RWPE1 (cell line): Measurements from ENCODE around the gene ME3.
A peak's percentile ranks its signal among the peaks of the same experiment; 100 is the strongest.

Experiments used
- CTCF ChIA-PET: fragments of 350-600 bp; sonication (Branson Sonifier 250); formaldehyde crosslinking; extraction: SDS; loops from one replicate; lab custom pipeline; 2021; lab: Yijun Ruan, JAX
- POLR2A ChIA-PET: fragments of 400-600 bp; formaldehyde crosslinking; extraction: SDS; loops from one replicate; lab custom pipeline; 2020; ENCODE audit warnings: antibody characterized with exemption; ENCODE audit not compliant: low non-redundant PET; lab: Yijun Ruan, JAX
- DNase-seq: peaks from one replicate; pipeline ENCODE4 v3.0.0; 2012; ENCODE audit warnings: low spot score
- H3K27ac ChIP-seq: fragments of 450-650 bp; 2 replicates; pipeline ENCODE4 v1.5.1; 2017
- TF ChIP-seq, protein P1 (sequence below): fragments of 450-650 bp; conservative IDR thresholded peaks from 2 replicates; pipeline ENCODE4 v1.5.1; 2017; ENCODE audit warnings: low read depth, mild to moderate bottlenecking

Gene ME3

DNA sequence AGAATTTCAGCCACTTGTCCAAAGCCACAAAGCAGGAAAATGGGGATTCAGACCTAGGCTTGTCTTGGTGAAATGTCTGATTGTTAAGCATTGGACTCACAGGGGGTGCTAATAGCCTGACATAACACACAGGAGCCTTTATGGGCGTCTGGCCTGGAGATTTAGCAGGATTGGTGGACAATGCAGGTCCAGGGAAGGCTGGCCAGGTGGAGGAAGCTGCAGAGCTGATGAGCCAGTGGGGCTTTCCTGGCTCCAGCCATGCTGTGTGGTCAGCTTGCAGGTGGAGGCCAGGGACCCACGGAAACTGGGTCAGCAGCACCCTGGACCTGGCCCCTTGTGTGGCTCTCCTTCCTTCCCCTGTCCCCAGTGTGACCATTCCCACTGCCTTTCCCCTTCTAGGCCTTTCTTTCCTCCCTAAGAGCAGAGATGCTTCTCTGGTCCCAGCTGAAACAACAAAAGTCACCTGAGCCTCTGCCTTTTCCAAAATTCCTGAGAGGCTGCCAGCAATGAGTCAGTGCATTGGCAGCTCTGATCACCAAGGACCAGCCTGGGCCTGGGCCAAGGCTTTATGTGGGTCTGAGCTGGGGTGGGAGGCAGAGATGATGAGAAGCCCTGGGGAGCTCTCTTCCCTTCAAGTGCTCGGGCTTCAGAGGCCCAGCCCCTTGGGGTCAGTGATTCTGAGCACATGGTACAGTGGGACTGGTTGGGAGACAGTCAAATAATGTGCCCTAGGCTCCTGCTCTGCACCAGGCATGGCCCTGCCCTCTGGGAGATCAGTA lies 212.5 kb downstream of the ME3 start:
- peak overlapping the region; percentile 81 for H3K27ac ChIP-seq
- TF ChIP-seq, protein P1, sequence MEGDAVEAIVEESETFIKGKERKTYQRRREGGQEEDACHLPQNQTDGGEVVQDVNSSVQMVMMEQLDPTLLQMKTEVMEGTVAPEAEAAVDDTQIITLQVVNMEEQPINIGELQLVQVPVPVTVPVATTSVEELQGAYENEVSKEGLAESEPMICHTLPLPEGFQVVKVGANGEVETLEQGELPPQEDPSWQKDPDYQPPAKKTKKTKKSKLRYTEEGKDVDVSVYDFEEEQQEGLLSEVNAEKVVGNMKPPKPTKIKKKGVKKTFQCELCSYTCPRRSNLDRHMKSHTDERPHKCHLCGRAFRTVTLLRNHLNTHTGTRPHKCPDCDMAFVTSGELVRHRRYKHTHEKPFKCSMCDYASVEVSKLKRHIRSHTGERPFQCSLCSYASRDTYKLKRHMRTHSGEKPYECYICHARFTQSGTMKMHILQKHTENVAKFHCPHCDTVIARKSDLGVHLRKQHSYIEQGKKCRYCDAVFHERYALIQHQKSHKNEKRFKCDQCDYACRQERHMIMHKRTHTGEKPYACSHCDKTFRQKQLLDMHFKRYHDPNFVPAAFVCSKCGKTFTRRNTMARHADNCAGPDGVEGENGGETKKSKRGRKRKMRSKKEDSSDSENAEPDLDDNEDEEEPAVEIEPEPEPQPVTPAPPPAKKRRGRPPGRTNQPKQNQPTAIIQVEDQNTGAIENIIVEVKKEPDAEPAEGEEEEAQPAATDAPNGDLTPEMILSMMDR, result no peak
- ChIA-PET POLR2A (no interaction called here), CTCF (interaction anchor here (0.6 to 1.6 kb wide), 2 partner anchors 68 to 149 kb away, joined by 4 to 6 read pairs; no protein-coding TSS in a partner anchor)
- DNase-seq, result peak; percentile 93

GRCh38 chr11:86459002-86459385 lies 213.4 kb downstream of the ME3 start:
- TF ChIP-seq, protein P1, result no peak
- POLR2A ChIA-PET, result no interaction called here
- DNase-seq, result no peak
- H3K27ac ChIP-seq, result peak overlapping the region; percentile 38; the same call in 1 of the 2 replicates
- CTCF ChIA-PET, result no interaction called here

DNA sequence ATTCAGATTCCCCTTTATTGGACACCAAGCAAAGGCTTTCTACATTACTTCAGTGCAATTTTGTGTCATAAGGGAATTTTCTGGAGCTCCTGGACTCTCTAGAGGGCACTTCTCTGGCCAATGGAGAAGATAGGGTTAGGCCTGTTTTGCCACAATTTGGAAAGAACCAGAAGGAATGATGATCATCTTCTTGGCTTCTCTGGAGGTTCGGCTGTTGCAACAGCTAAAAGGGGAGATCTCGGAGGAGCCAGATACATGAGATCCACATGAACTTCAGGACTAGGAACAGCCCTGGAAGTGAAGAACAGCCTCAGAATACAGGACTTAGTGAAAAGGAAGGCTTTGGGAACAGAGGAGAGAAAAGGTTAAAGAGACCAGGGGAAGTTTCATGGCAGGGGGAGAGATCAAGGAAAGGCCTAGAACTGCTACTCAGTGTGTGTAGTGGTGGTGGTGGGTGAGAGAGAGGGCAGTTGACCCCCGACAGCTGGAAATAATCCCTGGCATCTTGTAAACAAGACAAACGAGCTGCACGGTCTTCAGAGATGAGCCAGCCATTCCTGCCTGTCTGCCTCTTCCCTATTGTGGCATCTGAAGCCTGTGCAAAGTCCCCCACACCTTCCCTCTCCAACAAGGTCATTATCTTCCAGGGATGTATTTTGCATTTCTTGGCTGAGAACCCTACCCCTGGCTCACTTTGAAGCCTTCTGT lies 214.0 kb downstream of the ME3 start:
- DNase-seq, result no peak
- peak overlapping the region; percentile 38; the same call in 1 of the 2 replicates for H3K27ac ChIP-seq
- CTCF ChIA-PET, result interaction anchor here (1.8 kb wide), 1 partner anchor 150 kb away, joined by 9 read pairs; no protein-coding TSS in a partner anchor
- TF ChIP-seq, protein P1, result no peak
- POLR2A ChIA-PET, result no interaction called here

DNA sequence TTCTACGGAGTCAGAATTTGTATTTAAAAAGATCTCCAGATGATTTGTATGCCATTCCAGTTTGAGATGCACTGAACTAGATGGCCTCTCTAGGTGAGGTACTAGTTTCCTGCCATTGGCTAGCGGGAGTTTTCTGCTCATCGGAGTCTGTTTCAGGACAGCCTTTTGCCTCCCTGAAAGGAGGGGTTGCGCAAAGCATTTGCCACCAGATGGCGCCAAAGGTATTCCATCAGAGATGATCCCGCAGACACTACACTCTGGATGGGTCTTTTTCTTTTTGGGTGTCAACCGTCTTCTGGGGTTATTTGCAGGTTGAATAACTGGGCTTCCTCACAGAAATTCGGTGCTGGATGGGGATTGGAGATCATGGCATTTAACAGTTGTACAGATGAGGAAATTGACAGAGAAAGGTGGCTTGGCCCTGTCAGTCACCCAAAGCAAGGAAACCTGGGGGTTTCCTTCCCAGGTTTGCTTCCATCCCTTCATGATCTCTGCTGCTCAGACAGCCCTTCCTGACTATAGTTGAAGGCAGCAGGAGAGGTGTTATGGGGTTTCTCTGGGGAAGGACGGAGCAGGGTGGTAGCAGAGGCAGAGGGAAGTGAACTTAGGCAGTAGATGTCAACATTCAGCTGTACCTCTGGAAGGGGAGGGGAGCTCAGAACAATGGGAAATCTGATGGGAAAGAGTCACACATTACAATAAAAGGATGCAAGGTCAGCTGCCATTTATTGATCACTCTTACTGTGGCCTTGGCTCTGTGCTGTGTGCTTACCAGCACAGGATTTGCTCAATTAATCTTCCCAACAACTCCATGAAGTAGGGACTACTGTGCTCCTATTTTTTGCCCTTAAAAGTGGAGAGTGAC lies 216.1 kb downstream of the ME3 start:
- H3K27ac ChIP-seq, result no peak overlapping the region
- DNase-seq, result peak; percentile 71
- TF ChIP-seq, protein P1, result peak; percentile 91
- POLR2A ChIA-PET, result no interaction called here
- CTCF ChIA-PET, result interaction anchor here (0.6 to 1.8 kb wide), 4 partner anchors 13 to 862 kb away, joined by 3 to 9 read pairs (median 4); no protein-coding TSS in a partner anchor

DNA sequence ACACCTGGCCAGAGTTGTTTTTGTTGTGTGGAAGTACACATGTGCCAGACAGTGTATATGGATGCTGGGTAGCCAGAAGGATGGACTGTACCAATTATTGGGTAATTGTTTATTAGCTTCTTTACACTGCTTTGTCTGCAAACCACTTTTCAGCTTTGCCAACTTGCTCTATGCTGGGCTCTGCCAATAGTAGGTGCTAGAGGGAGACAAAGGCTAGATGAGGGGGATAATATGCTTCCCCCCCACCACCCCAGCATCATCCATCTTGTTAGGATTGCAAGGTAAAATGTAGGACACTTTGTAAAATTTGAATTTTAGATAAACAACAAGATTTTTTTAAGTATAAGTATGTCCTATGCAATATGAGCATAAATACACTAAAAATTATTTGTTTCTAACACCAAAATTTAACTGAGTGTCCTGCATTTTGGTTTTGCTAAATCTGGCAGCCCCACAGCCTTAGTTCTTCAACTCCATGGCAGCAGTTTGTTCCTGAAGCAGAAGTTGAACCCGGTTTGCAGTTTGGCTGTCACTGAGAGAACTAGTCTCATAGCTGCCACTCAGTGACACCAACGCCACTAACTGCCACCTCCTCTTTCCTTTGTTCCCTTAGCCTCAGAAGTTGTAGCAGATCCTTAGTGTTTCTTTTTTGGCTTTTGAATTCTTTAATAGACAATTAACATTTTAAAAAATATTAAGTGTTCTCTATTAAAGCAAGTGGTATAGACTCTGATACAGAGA lies 219.0 kb downstream of the ME3 start:
- no peak overlapping the region for H3K27ac ChIP-seq
- CTCF ChIA-PET, result interaction anchor here (0.6 kb wide), 1 partner anchor 14 kb away, joined by 3 read pairs; no protein-coding TSS in a partner anchor

More for the DNA sequence above, 219.0 kb downstream of the ME3 start:
- TF ChIP-seq, protein P1, result no peak
- POLR2A ChIA-PET, result no interaction called here
- DNase-seq, result no peak
